Ectodermal cell (in vitro differentiated cells): ENCODE data around the gene TMEM266.

Experiments used
- H3K27ac ChIP-seq: 2 replicates; pipeline ENCODE4 v1.7.0; 2013; ENCODE audit warnings: mild to moderate bottlenecking, low read depth, low read length; ENCODE audit not compliant: insufficient read depth, poor library complexity, severe bottlenecking
- H3K27me3 ChIP-seq: 2 replicates; pipeline ENCODE4 v1.7.0; 2013; ENCODE audit warnings: mild to moderate bottlenecking, low read length; ENCODE audit not compliant: insufficient read depth, control insufficient read depth, poor library complexity, severe bottlenecking
- H3K36me3 ChIP-seq: one replicate; pipeline ENCODE4 v1.7.0; 2013; ENCODE audit warnings: low read length; ENCODE audit not compliant: control insufficient read depth, insufficient read depth
- H3K4me1 ChIP-seq: one replicate; pipeline ENCODE4 v1.7.0; 2013; ENCODE audit warnings: low read length; ENCODE audit not compliant: control insufficient read depth, insufficient read depth
- H3K4me3 ChIP-seq: 2 replicates; pipeline ENCODE4 v1.7.0; 2013; ENCODE audit warnings: low read depth, low read length, control low read depth; ENCODE audit not compliant: insufficient read depth
- H3K9me3 ChIP-seq: 2 replicates; pipeline ENCODE4 v1.7.0; 2013; ENCODE audit warnings: mild to moderate bottlenecking, low read length, moderate library complexity; ENCODE audit not compliant: control insufficient read depth
- WGBS, 2 experiments: methylation state at CpG; one replicate each; pipeline ENCODE4 v1.1.7; 2013; ENCODE audit warnings: missing lambda C conversion rate in 2 of 2; 5-methylcytosine and 5-hydroxymethylcytosine counted together

Gene TMEM266

DNA sequence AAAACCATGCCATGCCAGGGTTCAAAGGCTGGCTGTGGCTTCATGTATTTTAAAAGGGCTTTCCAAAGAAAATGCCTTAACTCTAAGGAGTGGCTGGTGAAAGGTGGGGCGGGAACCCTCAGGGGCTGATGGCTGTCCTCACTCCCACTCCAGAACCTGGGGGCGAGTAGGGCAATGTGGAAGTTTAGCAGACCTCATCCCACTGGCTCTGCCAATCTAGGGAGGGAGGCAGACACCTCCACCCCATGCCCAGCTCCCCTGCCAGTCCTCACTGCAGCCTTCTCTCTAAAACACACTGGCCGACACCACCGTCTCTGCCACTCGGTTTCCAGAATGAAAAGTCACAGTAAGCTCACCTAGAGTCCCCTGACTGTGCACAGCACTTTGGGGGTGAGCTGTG lies 99.5 kb downstream of the TMEM266 start:
- peaks cover 6% of the 10 kb centered on the region for H3K4me1 ChIP-seq
- 95 to 96% methylated on average over 5 of the region's 5 CpGs for WGBS, 2 experiments
- no peak overlapping the region for H3K4me3 ChIP-seq
- H3K27me3 ChIP-seq: no peaks in the 10 kb centered on the region
- H3K9me3 ChIP-seq: no peaks in the 10 kb centered on the region
- H3K27ac ChIP-seq: no peak overlapping the region
- H3K36me3 ChIP-seq: no peaks in the 10 kb centered on the region

DNA sequence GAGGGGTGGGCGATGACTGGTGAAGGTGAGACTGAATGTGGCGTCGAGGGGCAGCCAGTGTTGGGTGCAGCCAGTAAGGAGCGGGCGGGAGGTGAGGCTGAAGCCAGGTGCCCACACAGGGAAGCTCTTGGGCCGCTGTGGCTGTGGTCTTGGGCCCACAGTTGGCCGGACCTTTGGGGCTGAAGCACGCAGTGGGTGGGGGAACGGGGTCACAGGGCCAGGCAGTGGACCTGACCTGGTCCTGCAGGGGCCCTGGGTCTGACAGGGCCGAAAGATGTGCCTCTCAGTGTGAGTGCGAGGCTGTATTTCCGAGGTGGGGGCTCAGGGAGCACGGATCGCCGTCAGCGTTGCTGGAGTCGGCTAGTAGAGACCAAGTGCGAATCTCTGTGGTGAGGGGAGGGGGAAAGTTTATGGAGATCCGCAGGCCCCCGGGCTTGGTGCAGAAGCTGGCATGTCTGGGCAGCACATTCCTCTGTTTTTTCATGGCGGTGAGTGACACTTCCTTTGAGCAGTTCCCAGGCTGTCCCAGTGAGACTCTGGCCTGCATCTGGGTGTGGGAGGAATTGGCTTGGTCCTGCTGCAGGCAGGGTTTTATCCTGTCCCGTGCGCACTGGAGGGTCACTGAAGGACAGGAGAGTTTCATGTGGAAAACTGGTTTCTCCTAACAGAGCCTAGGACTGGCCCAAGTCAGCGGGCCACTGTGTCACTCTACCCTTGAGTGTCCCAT lies 100.8 kb downstream of the TMEM266 start:
- no peak overlapping the region for H3K27ac ChIP-seq
- 89 to 91% methylated on average over 24 of the region's 24 CpGs for WGBS, 2 experiments
- H3K27me3 ChIP-seq: no peaks in the 10 kb centered on the region

DNA sequence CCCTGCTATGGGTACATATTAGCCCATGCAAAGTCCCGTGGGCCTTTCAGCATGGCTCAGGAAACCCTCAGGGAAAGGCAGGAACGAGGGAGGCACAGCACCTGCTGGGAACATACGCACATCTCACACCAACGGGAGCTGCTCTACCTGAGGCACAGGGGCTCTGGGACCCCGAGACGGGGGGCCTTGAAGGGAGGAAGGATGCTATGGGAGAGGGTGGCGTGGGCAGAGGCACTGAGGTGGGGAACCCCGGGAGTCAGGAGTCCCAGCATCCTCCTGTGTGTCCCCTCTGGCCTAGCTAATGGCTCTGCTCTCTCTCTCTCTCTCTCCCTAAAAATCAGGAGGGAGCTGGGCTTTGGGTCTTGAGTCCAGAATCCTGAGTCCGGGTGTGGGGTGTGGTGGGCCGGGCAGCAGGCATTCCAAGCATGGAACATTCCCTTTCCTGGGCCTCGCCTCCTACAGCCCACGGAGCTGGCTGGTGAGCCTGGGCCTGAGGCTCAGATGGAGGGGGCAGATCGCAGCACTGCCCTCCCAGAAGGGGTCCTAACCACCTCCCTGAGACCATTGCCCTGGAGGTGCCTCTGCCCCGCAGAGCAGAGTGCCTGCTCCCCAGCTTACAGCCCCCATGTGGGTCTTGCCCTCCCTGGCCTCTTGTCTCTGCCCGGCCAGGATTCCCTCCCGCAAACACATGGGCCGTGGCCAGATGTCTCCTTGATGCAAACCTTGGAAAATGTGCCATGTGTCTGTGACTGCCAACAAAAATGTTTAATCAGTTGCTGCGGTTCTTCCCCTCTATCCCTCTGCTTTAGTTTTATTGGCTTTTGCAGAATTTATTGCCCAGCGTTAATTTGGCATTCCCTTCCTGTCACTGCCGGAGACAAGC lies 101.6 kb downstream of the TMEM266 start:
- H3K4me1 ChIP-seq: peaks cover 6% of the 10 kb centered on the region
- H3K4me3 ChIP-seq: no peak overlapping the region
- no peak overlapping the region for H3K27ac ChIP-seq
- no peaks in the 10 kb centered on the region for H3K9me3 ChIP-seq
- H3K27me3 ChIP-seq: no peaks in the 10 kb centered on the region
- no peaks in the 10 kb centered on the region for H3K36me3 ChIP-seq
- WGBS, 2 experiments: 88 to 91% methylated on average over 20 of the region's 20 CpGs

More for the DNA sequence above, 100.8 kb downstream of the TMEM266 start:
- H3K4me1 ChIP-seq: peaks cover 6% of the 10 kb centered on the region
- H3K4me3 ChIP-seq: no peak overlapping the region
- H3K9me3 ChIP-seq: no peaks in the 10 kb centered on the region
- H3K36me3 ChIP-seq: no peaks in the 10 kb centered on the region

DNA sequence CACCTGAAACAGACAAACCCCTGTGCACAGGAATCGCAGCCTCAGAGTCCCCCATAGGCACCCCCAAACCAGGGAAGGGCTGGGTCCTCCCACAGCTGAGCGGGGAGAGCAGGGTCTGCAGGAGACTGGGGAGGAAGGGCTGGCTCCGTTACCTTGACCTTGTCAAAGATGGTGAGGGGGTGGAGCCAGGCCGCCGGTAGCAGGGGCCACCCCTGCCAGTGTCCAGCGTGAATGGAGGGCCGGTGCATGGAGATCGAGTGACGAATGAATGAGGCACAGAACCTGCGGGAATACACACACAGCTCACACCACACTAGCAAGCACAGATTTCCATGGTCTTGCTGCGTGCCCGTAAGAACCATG lies 102.2 kb downstream of the TMEM266 start:
- Histone ChIP-seq H3K36me3 (no peaks in the 10 kb centered on the region), H3K9me3 (no peaks in the 10 kb centered on the region), H3K4me3 (no peak overlapping the region), H3K27me3 (no peaks in the 10 kb centered on the region), H3K27ac (no peak overlapping the region), H3K4me1 (peaks cover 6% of the 10 kb centered on the region)
- 87 to 88% methylated on average over 12 of the region's 12 CpGs for whole genome bisulfite sequencing, 2 experiments

DNA sequence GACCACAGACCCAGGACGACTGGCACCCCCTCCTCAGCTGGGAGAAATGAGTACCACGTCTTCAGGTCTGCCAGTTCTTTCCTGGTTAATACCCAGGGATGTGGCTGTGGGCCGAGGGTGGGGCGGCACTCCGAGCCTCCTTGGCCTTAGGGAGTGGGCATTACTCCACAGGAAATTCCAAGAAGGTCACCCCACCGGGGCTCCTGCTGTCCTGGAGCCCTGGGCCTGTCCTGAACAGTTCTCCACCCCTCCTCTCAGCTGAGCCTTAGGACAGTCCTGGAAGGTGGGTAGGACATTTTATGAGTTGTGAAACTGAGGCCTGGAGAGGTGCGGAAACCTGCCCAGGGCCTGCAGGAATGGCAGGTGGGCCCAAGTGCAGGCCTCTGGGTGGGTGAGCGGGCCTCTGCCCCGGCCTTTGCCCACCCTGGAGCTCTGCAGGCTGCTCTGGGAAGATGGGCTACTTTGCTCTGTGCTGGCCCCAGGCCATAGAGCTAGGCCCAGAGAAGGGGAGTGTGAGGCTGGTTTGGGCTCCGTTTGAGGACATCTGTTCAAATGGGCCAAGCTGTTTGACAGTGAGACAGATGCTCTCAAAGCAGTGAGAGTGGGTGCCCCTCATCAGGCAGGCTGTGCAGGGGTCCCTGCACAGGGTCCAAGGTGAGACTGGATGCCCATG lies 103.1 kb downstream of the TMEM266 start:
- H3K36me3 ChIP-seq: no peaks in the 10 kb centered on the region
- H3K27me3 ChIP-seq: no peaks in the 10 kb centered on the region
- WGBS, 2 experiments: 92 to 94% methylated on average over 10 of the region's 10 CpGs
- no peaks in the 10 kb centered on the region for H3K9me3 ChIP-seq
- no peak overlapping the region for H3K4me3 ChIP-seq
- H3K27ac ChIP-seq: no peak overlapping the region
- H3K4me1 ChIP-seq: peaks cover 6% of the 10 kb centered on the region

DNA sequence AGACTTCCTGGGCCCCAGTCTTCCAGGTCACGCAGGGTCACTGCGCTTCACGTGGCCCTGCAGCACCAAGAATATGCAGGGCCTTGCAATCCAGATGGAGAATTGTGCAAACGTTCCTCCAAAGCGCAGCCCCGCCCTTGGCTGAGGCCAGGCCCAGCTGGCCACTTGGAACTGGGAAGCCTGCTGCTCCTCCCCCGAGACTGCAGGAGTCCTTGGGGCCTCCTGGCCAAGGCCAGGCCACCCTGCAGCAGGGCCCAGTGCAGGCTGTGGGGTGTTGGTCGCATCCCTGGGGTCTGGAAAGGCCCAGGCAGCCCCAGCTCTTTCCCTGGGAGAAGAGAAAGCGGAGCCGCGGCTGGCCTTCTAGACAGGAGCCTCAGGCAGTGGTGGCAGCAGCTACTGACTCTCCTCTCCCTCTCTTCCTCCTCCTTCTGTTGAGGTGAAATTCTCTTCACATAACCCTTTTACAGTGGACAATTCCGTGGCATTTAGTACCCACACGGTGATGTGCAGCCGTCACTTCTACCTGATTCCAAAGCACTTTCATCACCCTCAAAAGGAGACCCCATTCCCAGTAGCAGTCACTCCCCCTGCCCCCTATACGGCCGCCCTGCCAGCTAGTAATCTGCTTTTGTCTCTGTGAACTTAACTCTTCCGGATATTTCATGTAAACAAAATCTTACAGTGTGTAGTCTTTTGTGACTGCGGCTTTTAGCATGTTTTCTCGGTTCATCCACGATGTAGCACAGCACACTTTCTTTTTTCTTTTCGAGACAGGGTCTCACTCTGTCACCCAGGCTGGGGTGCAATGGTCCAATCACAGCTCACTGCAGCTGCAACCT lies 103.9 kb downstream of the TMEM266 start:
- H3K27ac ChIP-seq: no peak overlapping the region
- H3K4me3 ChIP-seq: no peak overlapping the region
- H3K36me3 ChIP-seq: no peaks in the 10 kb centered on the region
- H3K27me3 ChIP-seq: no peaks in the 10 kb centered on the region
- WGBS, 2 experiments: 85 to 86% methylated on average over 21 of the region's 21 CpGs
- H3K9me3 ChIP-seq: no peaks in the 10 kb centered on the region
- H3K4me1 ChIP-seq: peaks cover 6% of the 10 kb centered on the region

DNA sequence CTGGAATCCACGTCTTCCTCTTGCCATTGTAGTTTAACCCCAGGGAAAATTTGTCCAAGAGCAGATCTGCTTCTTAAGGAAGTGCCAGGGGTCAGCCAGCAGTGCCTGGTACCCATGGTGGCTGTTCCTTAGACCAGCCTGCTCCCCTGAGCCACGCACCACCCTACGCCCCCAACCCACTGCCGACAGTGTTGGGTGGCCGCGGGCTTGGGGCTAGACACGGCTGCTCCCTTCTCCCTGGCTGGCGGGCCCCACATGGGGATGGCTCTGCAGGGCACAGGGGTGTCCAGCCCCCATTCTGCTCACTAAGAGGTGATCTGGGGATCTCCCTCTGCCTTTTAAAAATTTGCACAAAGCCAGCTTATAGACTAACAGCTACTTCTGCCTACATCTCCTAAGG lies 104.8 kb downstream of the TMEM266 start:
- Histone ChIP-seq H3K9me3 (no peaks in the 10 kb centered on the region), H3K27me3 (no peaks in the 10 kb centered on the region), H3K4me3 (no peak overlapping the region), H3K27ac (no peak overlapping the region), H3K36me3 (no peaks in the 10 kb centered on the region), H3K4me1 (peaks cover 6% of the 10 kb centered on the region)
- whole genome bisulfite sequencing, 2 experiments: 92 to 95% methylated on average over 8 of the region's 8 CpGs

DNA sequence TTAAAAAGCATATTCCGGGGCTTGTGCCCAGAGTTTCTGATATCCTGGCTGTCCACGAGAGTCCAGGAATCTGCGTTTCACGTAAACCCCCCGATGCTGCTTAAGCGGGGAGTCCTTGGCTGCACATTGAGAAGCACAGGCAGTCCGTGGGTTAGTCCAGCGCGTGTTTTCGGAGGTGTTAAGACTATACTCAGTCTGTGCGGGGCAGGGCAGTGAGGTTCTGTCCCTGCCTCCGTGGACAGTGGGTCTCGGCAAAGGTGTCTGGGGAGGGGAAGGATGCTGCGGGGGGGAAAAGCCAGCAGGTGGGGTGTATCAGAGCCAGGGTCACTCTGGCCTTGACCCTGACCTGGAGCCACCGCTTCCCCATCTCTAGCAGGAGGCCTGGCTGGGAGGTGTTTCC lies 106.2 kb downstream of the TMEM266 start:
- Histone ChIP-seq H3K27me3 (no peaks in the 10 kb centered on the region), H3K4me3 (no peak overlapping the region), H3K9me3 (no peaks in the 10 kb centered on the region), H3K4me1 (peaks cover 6% of the 10 kb centered on the region), H3K36me3 (no peaks in the 10 kb centered on the region), H3K27ac (no peak overlapping the region)
- 95 to 97% methylated on average over 15 of the region's 15 CpGs for WGBS, 2 experiments

DNA sequence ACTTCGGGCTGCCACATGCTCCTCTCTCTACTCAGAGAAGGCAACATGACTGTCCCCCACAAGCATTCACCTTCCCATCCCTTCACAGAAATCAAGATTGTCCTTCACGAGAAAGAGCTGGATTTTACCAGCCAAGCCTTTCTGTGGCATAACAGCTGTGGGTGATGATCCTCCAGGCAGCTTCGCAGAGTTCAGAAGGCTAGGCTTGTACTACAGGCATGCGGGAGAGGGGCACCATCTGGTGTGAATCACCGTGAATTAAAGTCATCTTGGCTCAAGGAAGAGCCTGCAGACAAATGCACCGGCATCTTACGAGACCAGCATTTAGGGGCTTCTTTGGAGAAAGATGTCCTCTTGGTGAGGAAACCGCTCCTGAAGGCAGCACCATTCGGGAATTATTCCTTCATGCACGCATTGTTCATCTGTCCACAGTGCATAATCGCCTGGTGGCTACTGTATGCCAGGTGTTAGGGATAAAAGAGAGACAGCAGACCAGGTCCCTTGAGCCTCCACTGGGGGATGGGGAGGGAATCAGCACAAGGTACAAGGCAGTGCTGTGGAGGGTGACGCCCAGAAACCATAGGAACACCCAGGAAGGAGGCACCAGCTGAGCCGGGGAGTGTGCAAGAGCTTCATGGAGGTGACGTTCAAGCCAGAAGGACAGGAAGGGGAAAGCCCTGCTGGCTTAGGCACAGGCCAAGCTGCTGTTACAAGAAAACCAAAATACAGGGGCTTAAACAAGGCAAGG lies 108.6 kb downstream of the TMEM266 start:
- no peak overlapping the region for H3K27ac ChIP-seq
- no peak overlapping the region for H3K4me3 ChIP-seq
- no peaks in the 10 kb centered on the region for H3K36me3 ChIP-seq
- no peaks in the 10 kb centered on the region for H3K9me3 ChIP-seq
- H3K27me3 ChIP-seq: no peaks in the 10 kb centered on the region
- WGBS, 2 experiments: 94 to 96% methylated on average over 14 of the region's 14 CpGs
- no peaks in the 10 kb centered on the region for H3K4me1 ChIP-seq
